Neural crest cell (in vitro differentiated cells): ENCODE data around the gene GCFC2. TPM values are rescaled to one million over a fixed set of nuclear protein-coding genes. Genes with fewer than 3 reads are reported as not detected.
"Not testable (repeated sequence)": the region's sequence is repeated elsewhere in the genome, so short reads cannot be mapped to it uniquely, and the experiment has no call there.

Experiments used
- DNase-seq: peaks from one replicate; pipeline ENCODE4 v3.0.0; 2021; ENCODE audit warnings: low read depth, mixed read lengths, low spot score
- H3K27ac Mint-ChIP-seq: one replicate; pipeline ENCODE4 v1.8.0; 2021; ENCODE audit warnings: mild to moderate bottlenecking, mixed read lengths; ENCODE audit not compliant: unreplicated experiment
- H3K27me3 Mint-ChIP-seq: 2 replicates; pipeline ENCODE4 v1.8.0; 2021; ENCODE audit warnings: low read depth, mild to moderate bottlenecking, mixed read lengths
- H3K36me3 Mint-ChIP-seq: 2 replicates; pipeline ENCODE4 v1.8.0; 2021; ENCODE audit warnings: low read depth, mild to moderate bottlenecking, mixed read lengths
- H3K4me1 Mint-ChIP-seq: 2 replicates; pipeline ENCODE4 v1.8.0; 2021; ENCODE audit warnings: mixed read lengths
- H3K4me3 Mint-ChIP-seq: one replicate; pipeline ENCODE4 v1.8.0; 2021; ENCODE audit warnings: mild to moderate bottlenecking, mixed read lengths
- H3K9me3 Mint-ChIP-seq: 2 replicates; pipeline ENCODE4 v1.8.0; 2021; ENCODE audit warnings: mixed read lengths
- CTCF ChIP-seq: fragments of 200-600 bp; sonication (generic); conservative IDR thresholded peaks from 2 replicates; pipeline ENCODE4 v1.5.0; 2021; ENCODE audit warnings: antibody characterized with exemption, mild to moderate bottlenecking
- total RNA-seq: library from RNA; stranded (reverse); gene quantifications from 2 replicates; pipeline ENCODE4 v1.2.1, GENCODE V29; 2021

The GCFC2 gene
- total RNA-seq, 1 donor from 2014 or later = 27.1 TPM

- Mint-ChIP-seq H3K9me3 (peaks cover 3% of the 10 kb centered on the region), H3K4me1 (peaks cover 5% of the 10 kb centered on the region), H3K36me3 (peaks cover 31% of the 10 kb centered on the region), H3K27me3 (no peaks in the 10 kb centered on the region), H3K27ac (no peak overlapping the region), H3K4me3 (no peak overlapping the region)
- no peak for DNase-seq
- TF ChIP-seq CTCF = no peak
Observed at GRCh38 chr2:75680402-75680801, 30.3 kb downstream of the GCFC2 start.

GRCh38 chr2:75679556-75679955, 31.2 kb downstream of the GCFC2 start:
- Mint-ChIP-seq H3K27ac (no peak overlapping the region), H3K4me3 (no peak overlapping the region), H3K4me1 (peaks cover 5% of the 10 kb centered on the region), H3K27me3 (no peaks in the 10 kb centered on the region), H3K9me3 (peaks cover 3% of the 10 kb centered on the region), H3K36me3 (peaks cover 25% of the 10 kb centered on the region)
- no peak for DNase-seq
- no peak for TF ChIP-seq CTCF

- no peak for DNase-seq
- TF ChIP-seq CTCF = no peak
- H3K36me3 Mint-ChIP-seq = peaks cover 17% of the 10 kb centered on the region
- no peak overlapping the region for H3K27ac Mint-ChIP-seq
- H3K4me1 Mint-ChIP-seq = peaks cover 5% of the 10 kb centered on the region
- H3K27me3 Mint-ChIP-seq = no peaks in the 10 kb centered on the region
- H3K4me3 Mint-ChIP-seq = no peak overlapping the region
- H3K9me3 Mint-ChIP-seq = no peaks in the 10 kb centered on the region
Observed at GRCh38 chr2:75676464-75676863, 34.3 kb downstream of the GCFC2 start.

- TF ChIP-seq CTCF = no peak
Observed at GRCh38 chr2:75675908-75676307, 34.8 kb downstream of the GCFC2 start.

GRCh38 chr2:75675423-75675822, 35.3 kb downstream of the GCFC2 start:
- not testable (repeated sequence) for H3K4me1 Mint-ChIP-seq, DNase-seq, H3K9me3 Mint-ChIP-seq, H3K27ac Mint-ChIP-seq, H3K4me3 Mint-ChIP-seq, H3K27me3 Mint-ChIP-seq
- H3K36me3 Mint-ChIP-seq = peaks cover 23% of the 10 kb centered on the region

More at GRCh38 chr2:75675908-75676307, 34.8 kb downstream of the GCFC2 start:
- no peak for DNase-seq
- H3K36me3 Mint-ChIP-seq = peaks cover 23% of the 10 kb centered on the region
- H3K4me3 Mint-ChIP-seq = no peak overlapping the region
- H3K27ac Mint-ChIP-seq = no peak overlapping the region
- H3K27me3 Mint-ChIP-seq = no peaks in the 10 kb centered on the region
- H3K9me3 Mint-ChIP-seq = no peaks in the 10 kb centered on the region
- peaks cover 5% of the 10 kb centered on the region for H3K4me1 Mint-ChIP-seq

- Mint-ChIP-seq H3K27me3 (no peaks in the 10 kb centered on the region), H3K9me3 (no peaks in the 10 kb centered on the region), H3K4me1 (no peaks in the 10 kb centered on the region), H3K27ac (no peak overlapping the region), H3K36me3 (peaks cover 34% of the 10 kb centered on the region), H3K4me3 (no peak overlapping the region)
- no peak for DNase-seq
- no peak for TF ChIP-seq CTCF
Observed at GRCh38 chr2:75667884-75668283, 42.8 kb downstream of the GCFC2 start.
